Neural progenitor cell (in vitro differentiated cells): ENCODE measurements around the gene DAPK3. TPM values are rescaled to one million over a fixed set of nuclear protein-coding genes. Genes with fewer than 3 reads are reported as not detected.
A peak's percentile ranks its signal among the peaks of the same experiment; 100 is the strongest.

Experiments used
- DNase-seq: peaks from one replicate; pipeline ENCODE4 v3.0.0-alpha.2; 2016; ENCODE audit warnings: low spot score
- H2AFZ ChIP-seq: fragments of 200-600 bp; sonication (generic); replicated peaks from 2 replicates; pipeline ENCODE4 v1.6.1; 2016; ENCODE audit warnings: antibody characterized with exemption
- H3F3A ChIP-seq: fragments of 200-600 bp; sonication (generic); 2 replicates; pipeline ENCODE4 v1.6.1; 2016; ENCODE audit warnings: antibody characterized with exemption, low read depth
- H3K27ac ChIP-seq: fragments of 200-600 bp; sonication (generic); 2 replicates; pipeline ENCODE4 v1.5.1; 2016; ENCODE audit warnings: mild to moderate bottlenecking
- H3K27me3 ChIP-seq: fragments of 200-600 bp; sonication (generic); 2 replicates; pipeline ENCODE4 v1.6.1; 2016; ENCODE audit warnings: mild to moderate bottlenecking, moderate library complexity
- H3K36me3 ChIP-seq: fragments of 200-600 bp; sonication (generic); 2 replicates; pipeline ENCODE4 v1.5.1; 2016
- H3K4me1 ChIP-seq: fragments of 200-600 bp; sonication (generic); 2 replicates; pipeline ENCODE4 v1.6.1; 2016; ENCODE audit warnings: mixed run types
- H3K4me2 ChIP-seq: fragments of 200-600 bp; sonication (generic); 2 replicates; pipeline ENCODE4 v1.6.1; 2016
- H3K4me3 ChIP-seq: fragments of 200-600 bp; sonication (generic); 2 replicates; pipeline ENCODE4 v1.5.1; 2016
- H3K79me2 ChIP-seq: fragments of 200-600 bp; sonication (generic); 2 replicates; pipeline ENCODE4 v1.6.1; 2016; ENCODE audit warnings: low read depth
- H3K9ac ChIP-seq: fragments of 200-600 bp; sonication (generic); 2 replicates; pipeline ENCODE4 v1.6.1; 2016
- H3K9me3 ChIP-seq: fragments of 200-600 bp; sonication (generic); 2 replicates; pipeline ENCODE4 v1.5.1; 2016; ENCODE audit warnings: low read depth
- H4K20me1 ChIP-seq: fragments of 200-600 bp; sonication (generic); 2 replicates; pipeline ENCODE4 v1.6.1; 2016; ENCODE audit warnings: low read depth
- H3K27ac Mint-ChIP-seq: 3 replicates; pipeline ENCODE4 v1.8.0; 2021; ENCODE audit warnings: mixed read lengths
- H3K27me3 Mint-ChIP-seq: 2 replicates; pipeline ENCODE4 v1.8.0; 2022; ENCODE audit warnings: low read depth, mild to moderate bottlenecking, inconsistent platforms, moderate library complexity, mixed read lengths; ENCODE audit not compliant: insufficient read depth
- H3K36me3 Mint-ChIP-seq: 3 replicates; pipeline ENCODE4 v1.8.0; 2021; ENCODE audit warnings: mixed read lengths
- H3K4me1 Mint-ChIP-seq: 3 replicates; pipeline ENCODE4 v1.8.0; 2021; ENCODE audit warnings: mixed read lengths
- H3K4me3 Mint-ChIP-seq: 3 replicates; pipeline ENCODE4 v1.8.0; 2021; ENCODE audit warnings: mild to moderate bottlenecking, moderate library complexity, mixed read lengths
- H3K9me3 Mint-ChIP-seq: 3 replicates; pipeline ENCODE4 v1.8.0; 2020; ENCODE audit warnings: mixed read lengths
- CTCF ChIP-seq: fragments of 200-600 bp; sonication (generic); IDR thresholded peaks from 2 replicates; pipeline ENCODE4 v1.5.1; 2017; ENCODE audit warnings: antibody characterized with exemption, mild to moderate bottlenecking
- EZH2 ChIP-seq: fragments of 200-600 bp; sonication (generic); IDR thresholded peaks from 2 replicates; pipeline ENCODE4 v1.6.1; 2017; ENCODE audit warnings: antibody characterized with exemption, mild to moderate bottlenecking, moderate library complexity
- EZH2phosphoT487 ChIP-seq: fragments of 200-600 bp; sonication (generic); IDR thresholded peaks from 2 replicates; pipeline ENCODE4 v1.6.1; 2017; ENCODE audit warnings: antibody characterized with exemption
- total RNA-seq: library from RNA; depleted of rRNA; stranded (reverse); fragments of >200 nt; gene quantifications from 2 replicates; pipeline ENCODE4 v1.2.3, GENCODE V29; 2015; ENCODE audit warnings: low replicate concordance

Gene DAPK3
- total RNA-seq, 1 donor from 2014 or later: 33.7 TPM

- Mint-ChIP-seq H3K27ac (peak overlapping the region; percentile 81), H3K4me1 (peaks cover 3% of the 10 kb centered on the region), H3K9me3 (no peaks in the 10 kb centered on the region), H3K36me3 (peaks cover 27% of the 10 kb centered on the region), H3K4me3 (no peak overlapping the region), H3K27me3 (peaks cover 4% of the 10 kb centered on the region)
- Histone ChIP-seq H3K9ac (no peak overlapping the region), H3K9me3 (no peaks in the 10 kb centered on the region), H3K4me1 (no peaks in the 10 kb centered on the region), H4K20me1 (peaks cover 82% of the 10 kb centered on the region), H3K27me3 (no peaks in the 10 kb centered on the region), H3F3A (peaks cover 75% of the 10 kb centered on the region), H3K27ac (no peak overlapping the region), H3K79me2 (peaks cover 64% of the 10 kb centered on the region), H3K4me3 (no peak overlapping the region), H3K4me2 (no peak overlapping the region), H2AFZ (no peak overlapping the region), H3K36me3 (peaks cover 5% of the 10 kb centered on the region)
- DNase-seq: no peak
- no peak for TF ChIP-seq CTCF
These were observed 7.2 kb upstream of the DAPK3 start for GRCh38 chr19:3978145-3978544.

- Histone ChIP-seq H3F3A (peaks cover 73% of the 10 kb centered on the region), H3K79me2 (peaks cover 58% of the 10 kb centered on the region), H3K4me1 (no peaks in the 10 kb centered on the region), H3K4me2 (no peak overlapping the region), H3K27me3 (no peaks in the 10 kb centered on the region), H4K20me1 (peaks cover 79% of the 10 kb centered on the region), H2AFZ (no peak overlapping the region), H3K36me3 (peaks cover 5% of the 10 kb centered on the region), H3K4me3 (no peak overlapping the region), H3K9ac (no peak overlapping the region), H3K27ac (no peak overlapping the region), H3K9me3 (no peaks in the 10 kb centered on the region)
- TF ChIP-seq CTCF (no peak), EZH2 (no peak), EZH2phosphoT487 (no peak)
- Mint-ChIP-seq H3K27me3 (peaks cover 4% of the 10 kb centered on the region), H3K4me3 (no peak overlapping the region), H3K9me3 (no peaks in the 10 kb centered on the region), H3K36me3 (peaks cover 21% of the 10 kb centered on the region), H3K27ac (no peak overlapping the region), H3K4me1 (no peaks in the 10 kb centered on the region)
- DNase-seq: no peak
These were observed 6.6 kb upstream of the DAPK3 start for GRCh38 chr19:3977242-3978143.

GRCh38 chr19:3976495-3977241 lies 5.8 kb upstream of the DAPK3 start:
- no peaks in the 10 kb centered on the region for H3K9me3 ChIP-seq
- H3K4me2 ChIP-seq: no peak overlapping the region
- peaks cover 49% of the 10 kb centered on the region for H3K79me2 ChIP-seq
- H3F3A ChIP-seq: peaks cover 73% of the 10 kb centered on the region
- H3K9me3 Mint-ChIP-seq: no peaks in the 10 kb centered on the region
- peaks cover 78% of the 10 kb centered on the region for H4K20me1 ChIP-seq
- H2AFZ ChIP-seq: no peak overlapping the region
- H3K4me3 Mint-ChIP-seq: no peak overlapping the region
- H3K4me1 Mint-ChIP-seq: no peaks in the 10 kb centered on the region
- peaks cover 7% of the 10 kb centered on the region for H3K27me3 Mint-ChIP-seq
- no peak overlapping the region for H3K27ac ChIP-seq
- H3K36me3 ChIP-seq: peaks cover 5% of the 10 kb centered on the region
- H3K36me3 Mint-ChIP-seq: peaks cover 19% of the 10 kb centered on the region
- H3K4me1 ChIP-seq: no peaks in the 10 kb centered on the region
- TF ChIP-seq CTCF (no peak), EZH2 (no peak), EZH2phosphoT487 (no peak)
- no peak overlapping the region for H3K9ac ChIP-seq
- no peak overlapping the region for H3K27ac Mint-ChIP-seq
- no peaks in the 10 kb centered on the region for H3K27me3 ChIP-seq
- H3K4me3 ChIP-seq: no peak overlapping the region
- DNase-seq: no peak
